Stimulated activated CD8-positive, alpha-beta memory T cell treated with anti-CD3 and anti-CD28 coated beads, Interleukin-12 subunit alpha, Interleukin-12 subunit beta, amount 100 ng/mL, for 1 hour (primary cell): ENCODE data around the gene NRXN3.

ENCODE experiments used
- DNase-seq: peaks from one replicate; pipeline ENCODE4 v3.0.0-alpha.2; 2020; ENCODE audit warnings: low read depth

Gene NRXN3

GRCh38 chr14:79906994-79907393 is 1736.8 kb downstream of the NRXN3 start:
- DNase-seq = no peak

GRCh38 chr14:79910086-79910485 is 1739.9 kb downstream of the NRXN3 start:
- no peak for DNase-seq

- no peak for DNase-seq
Measured at GRCh38 chr14:79911744-79912143, 1741.6 kb downstream of the NRXN3 start.

- no peak for DNase-seq
Measured at GRCh38 chr14:79914595-79914994, 1744.4 kb downstream of the NRXN3 start.

GRCh38 chr14:79915406-79915805 is 1745.2 kb downstream of the NRXN3 start:
- DNase-seq = no peak

- no peak for DNase-seq
Measured at GRCh38 chr14:79916281-79916680, 1746.1 kb downstream of the NRXN3 start.

- DNase-seq = no peak
Measured at GRCh38 chr14:79916892-79917291, 1746.7 kb downstream of the NRXN3 start.
